Smooth muscle cell of the brain vasculature (primary cell): ENCODE measurements around the gene NPAS3.

ENCODE experiments used
- DNase-seq: peaks from one replicate; pipeline ENCODE4 v3.0.0-alpha.2; 2012; ENCODE audit warnings: low read depth, low spot score

Gene NPAS3

GRCh38 chr14:33736299-33736825, 797.7 kb downstream of the NPAS3 start:
- no peak for DNase-seq

- DNase-seq, result no peak
Observed at GRCh38 chr14:33736979-33737378, 798.3 kb downstream of the NPAS3 start.

GRCh38 chr14:33737446-33737845, 798.8 kb downstream of the NPAS3 start:
- DNase-seq, result no peak

GRCh38 chr14:33738029-33738428, 799.4 kb downstream of the NPAS3 start:
- no peak for DNase-seq

GRCh38 chr14:33738491-33738890, 799.8 kb downstream of the NPAS3 start:
- DNase-seq, result no peak

GRCh38 chr14:33740531-33740930, 801.9 kb downstream of the NPAS3 start:
- DNase-seq, result no peak

GRCh38 chr14:33742166-33742565, 803.5 kb downstream of the NPAS3 start:
- no peak for DNase-seq

GRCh38 chr14:33745163-33745562, 806.5 kb downstream of the NPAS3 start:
- no peak for DNase-seq

GRCh38 chr14:33747749-33748148, 809.1 kb downstream of the NPAS3 start:
- DNase-seq, result no peak

- no peak for DNase-seq
Observed at GRCh38 chr14:33754261-33754660, 815.6 kb downstream of the NPAS3 start.

GRCh38 chr14:33755358-33755757, 816.7 kb downstream of the NPAS3 start:
- no peak for DNase-seq

- DNase-seq, result no peak
Observed at GRCh38 chr14:33756833-33757232, 818.2 kb downstream of the NPAS3 start.

GRCh38 chr14:33758547-33758946, 819.9 kb downstream of the NPAS3 start:
- no peak for DNase-seq

GRCh38 chr14:33762161-33762851, 823.6 kb downstream of the NPAS3 start:
- no peak for DNase-seq

GRCh38 chr14:33764876-33765650, 826.4 kb downstream of the NPAS3 start:
- DNase-seq, result peak; percentile 4

GRCh38 chr14:33767586-33768457, 829.1 kb downstream of the NPAS3 start:
- DNase-seq, result no peak

- DNase-seq, result no peak
Observed at GRCh38 chr14:33768458-33768830, 829.8 kb downstream of the NPAS3 start.

GRCh38 chr14:33773205-33774030, 834.7 kb downstream of the NPAS3 start:
- no peak for DNase-seq

- DNase-seq, result no peak
Observed at GRCh38 chr14:33774161-33774560, 835.5 kb downstream of the NPAS3 start.

GRCh38 chr14:33774723-33775470, 836.2 kb downstream of the NPAS3 start:
- no peak for DNase-seq
